SK-N-SH (cell line): Measurements from ENCODE around the gene ZSCAN10.
A peak's percentile ranks its signal among the peaks of the same experiment; 100 is the strongest.

Experiments used
- CHD2 ChIP-seq: fragments of 150-350 bp; IDR thresholded peaks from 2 replicates; pipeline ENCODE4 v1.6.1; 2018; ENCODE audit warnings: low read length; ENCODE audit not compliant: partially characterized antibody
- CTCF ChIP-seq: fragments of 200-600 bp; sonication (generic); IDR thresholded peaks from 2 replicates; pipeline ENCODE4 v1.6.1; 2017; ENCODE audit warnings: antibody characterized with exemption, mild to moderate bottlenecking, moderate library complexity
- ELF1 ChIP-seq: IDR thresholded peaks from 2 replicates; pipeline ENCODE4 v1.4.0; 2012
- EP300 ChIP-seq, 2 experiments: IDR thresholded peaks; 2 replicates each; pipeline versions ENCODE4 v1.4.0 to v1.6.1; 2012; ENCODE audit warnings: borderline replicate concordance in 1 of 2, low read depth in 1 of 2, low read length in 1 of 2
- FOXM1 ChIP-seq: IDR thresholded peaks from 2 replicates; pipeline ENCODE4 v1.4.0; 2012; ENCODE audit warnings: low read depth, mild to moderate bottlenecking
- GATA2 ChIP-seq: sonication (generic); formaldehyde crosslinking; IDR thresholded peaks from 2 replicates; pipeline ENCODE4 v1.5.0; 2020; ENCODE audit warnings: mild to moderate bottlenecking, missing genetic modification reagents
- MAX ChIP-seq: IDR thresholded peaks from 2 replicates; pipeline ENCODE4 v1.4.0; 2012; ENCODE audit warnings: low read depth
- NRF1 ChIP-seq: IDR thresholded peaks from 2 replicates; pipeline ENCODE4 v1.6.1; 2012; ENCODE audit warnings: low read depth, mild to moderate bottlenecking, low read length
- POLR2AphosphoS5 ChIP-seq: IDR thresholded peaks from 2 replicates; pipeline ENCODE4 v1.6.1; 2012; ENCODE audit warnings: low read depth, low read length
- SIN3A ChIP-seq: IDR thresholded peaks from 2 replicates; pipeline ENCODE4 v1.6.1; 2012; ENCODE audit warnings: low read depth, mild to moderate bottlenecking, low read length, moderate library complexity, borderline replicate concordance
- TAF1 ChIP-seq: IDR thresholded peaks from 2 replicates; pipeline ENCODE4 v1.6.1; 2012; ENCODE audit warnings: low read depth, mild to moderate bottlenecking, low read length, moderate library complexity, borderline replicate concordance
- YY1 ChIP-seq: IDR thresholded peaks from 2 replicates; pipeline ENCODE4 v1.4.0; 2012; ENCODE audit warnings: low read depth, mild to moderate bottlenecking
- ZBTB33 ChIP-seq: IDR thresholded peaks from 2 replicates; pipeline ENCODE4 v1.4.0; 2012; ENCODE audit warnings: low read depth, borderline replicate concordance

GRCh38 chr16:3129137-3130131 is 30.3 kb upstream of the ZSCAN10 start:
- TF ChIP-seq CHD2 (no peak), ELF1 (peak; percentile 60), EP300 (IDR thresholded peaks at IDR 0.05; ENCODE audit: borderline replicate concordance in 1 of 2, low read depth in 1 of 2, low read length in 1 of 2) (no peak), CTCF (peak; percentile 87), POLR2AphosphoS5 (no peak; the same call in 1 of the 2 replicates), ZBTB33 (no peak), FOXM1 (no peak), YY1 (no peak), MAX (no peak), GATA2 (no peak; the same call in 1 of the 2 replicates), NRF1 (no peak), TAF1 (no peak), SIN3A (peak; percentile 54; the same call in 1 of the 2 replicates)
